Keratinocyte (primary cell): Measurements from ENCODE around the gene JAM3.

ENCODE experiments used
- EZH2 ChIP-seq: IDR thresholded peaks from one replicate; pipeline ENCODE4 v1.6.1; 2012; ENCODE audit warnings: inconsistent platforms, mild to moderate bottlenecking, low read length, moderate library complexity
- TF ChIP-seq, protein P1 (sequence below), 3 experiments: IDR thresholded peaks in 1 of 3; conservative IDR thresholded peaks in 1 of 3; optimal IDR thresholded peaks in 1 of 3; 2 replicates in 2 of 3; 3 replicates in 1 of 3; pipeline versions ENCODE3 to v1.5.1; 2011; ENCODE audit warnings: low read length in 3 of 3, mild to moderate bottlenecking in 3 of 3, moderate library complexity in 2 of 3, control low read depth in 1 of 3, inconsistent platforms in 1 of 3; ENCODE audit not compliant: insufficient read depth in 2 of 3; ENCODE audit errors: extremely low read depth in 1 of 3

DNA sequence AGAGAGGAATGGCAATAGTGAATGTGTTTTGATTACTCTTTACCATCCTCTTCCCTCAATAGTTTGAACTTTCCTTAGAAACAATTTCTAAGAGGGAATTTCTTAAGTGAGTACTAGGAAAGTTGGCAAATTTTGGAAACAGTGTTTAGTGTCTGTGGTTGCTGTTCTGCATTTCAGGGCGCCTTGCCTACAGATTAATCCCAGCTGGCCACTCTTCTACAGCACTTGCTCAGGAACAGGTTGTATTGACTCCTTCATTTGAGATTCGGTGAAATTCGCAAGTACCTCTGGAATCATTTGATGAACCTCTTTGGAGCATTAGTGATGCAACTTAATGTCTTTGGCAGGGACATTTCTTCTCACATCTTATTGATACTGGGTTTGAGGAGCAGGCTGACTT, 28.3 kb downstream of the JAM3 start:
- no peak for TF ChIP-seq EZH2
- TF ChIP-seq, protein P1, sequence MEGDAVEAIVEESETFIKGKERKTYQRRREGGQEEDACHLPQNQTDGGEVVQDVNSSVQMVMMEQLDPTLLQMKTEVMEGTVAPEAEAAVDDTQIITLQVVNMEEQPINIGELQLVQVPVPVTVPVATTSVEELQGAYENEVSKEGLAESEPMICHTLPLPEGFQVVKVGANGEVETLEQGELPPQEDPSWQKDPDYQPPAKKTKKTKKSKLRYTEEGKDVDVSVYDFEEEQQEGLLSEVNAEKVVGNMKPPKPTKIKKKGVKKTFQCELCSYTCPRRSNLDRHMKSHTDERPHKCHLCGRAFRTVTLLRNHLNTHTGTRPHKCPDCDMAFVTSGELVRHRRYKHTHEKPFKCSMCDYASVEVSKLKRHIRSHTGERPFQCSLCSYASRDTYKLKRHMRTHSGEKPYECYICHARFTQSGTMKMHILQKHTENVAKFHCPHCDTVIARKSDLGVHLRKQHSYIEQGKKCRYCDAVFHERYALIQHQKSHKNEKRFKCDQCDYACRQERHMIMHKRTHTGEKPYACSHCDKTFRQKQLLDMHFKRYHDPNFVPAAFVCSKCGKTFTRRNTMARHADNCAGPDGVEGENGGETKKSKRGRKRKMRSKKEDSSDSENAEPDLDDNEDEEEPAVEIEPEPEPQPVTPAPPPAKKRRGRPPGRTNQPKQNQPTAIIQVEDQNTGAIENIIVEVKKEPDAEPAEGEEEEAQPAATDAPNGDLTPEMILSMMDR (optimal IDR thresholded peaks at IDR 0.05 in 1 of 3, IDR thresholded peaks at IDR 0.05 in 1 of 3, conservative IDR thresholded peaks at IDR 0.05 in 1 of 3; ENCODE audit: extremely low read depth in 1 of 3, insufficient read depth in 2 of 3, low read length in 3 of 3), result no peak
